Spleen (tissue), 7 donors: ENCODE data around the gene EXOSC6.
"Not testable (repeated sequence)": the region's sequence is repeated elsewhere in the genome, so short reads cannot be mapped to it uniquely, and the experiment has no call there.

Experiments used
- CTCF ChIP-seq, 11 experiments: fragments of 200-600 bp in 7 of 11; fragments of 450-650 bp in 4 of 11; sonication (generic) in 4 of 11; IDR thresholded peaks in 8 of 11; conservative IDR thresholded peaks in 3 of 11; 1 replicate in 7 of 11; 2 replicates in 4 of 11; pipeline versions ENCODE4 v1.4.0 to v1.8.0; 2016 to 2021; ENCODE audit warnings: antibody characterized with exemption in 11 of 11, inconsistent platforms in 4 of 11, mild to moderate bottlenecking in 1 of 11
- POLR2A ChIP-seq, 3 donors: fragments of 450-650 bp; IDR thresholded peaks; one replicate each; pipeline ENCODE4 v1.5.1; 2017; ENCODE audit warnings: antibody characterized with exemption in 3 of 3, mild to moderate bottlenecking in 1 of 3
- donor health status: DM: no; HTN: no; CAD: no; lungs with moderate emphysema.
- donor health status: DM: no; HTN: no; CAD: no.
- donor health status: DM: no; HTN: no; CAD: no.

- TF ChIP-seq POLR2A (IDR thresholded peaks at IDR 0.05); CTCF (IDR thresholded peaks at IDR 0.05 in 8 of 11, conservative IDR thresholded peaks at IDR 0.05 in 3 of 11): not testable (repeated sequence)
Measured at GRCh38 chr16:70206382-70206781, 45.4 kb downstream of the EXOSC6 start.
